Transverse colon (tissue), 3 donors: ENCODE results near the gene COG5.

Experiments used
- CTCF ChIP-seq, 5 experiments: fragments of 200-600 bp in 3 of 5; fragments of 450-650 bp in 2 of 5; sonication (generic) in 3 of 5; IDR thresholded peaks; 1 replicate in 2 of 5; 2 replicates in 3 of 5; pipeline ENCODE4 v1.5.1; 2016 to 2017; ENCODE audit warnings: antibody characterized with exemption in 5 of 5, inconsistent platforms in 3 of 5, mild to moderate bottlenecking in 2 of 5, moderate library complexity in 1 of 5
- POLR2A ChIP-seq: fragments of 450-650 bp; IDR thresholded peaks from one replicate; pipeline ENCODE4 v1.6.1; 2016; ENCODE audit warnings: antibody characterized with exemption, mild to moderate bottlenecking, moderate library complexity

- TF ChIP-seq POLR2A (no peak), CTCF (IDR thresholded peaks at IDR 0.05) (no peak)
Measured at GRCh38 chr7:107230334-107230733, 333.4 kb downstream of the COG5 start.
